Mesothelial cell of epicardium (in vitro differentiated cells): Measurements from ENCODE around the gene IGF2. TPM values are rescaled to one million over a fixed set of nuclear protein-coding genes. Genes with fewer than 3 reads are reported as not detected.

ENCODE experiments used
- DNase-seq, 2 experiments: peaks; one replicate each; pipeline ENCODE4 v3.0.0; 2021; ENCODE audit warnings: low spot score in 2 of 2; ENCODE audit not compliant: unreplicated experiment in 2 of 2
- H3K27ac Mint-ChIP-seq: 2 replicates; pipeline ENCODE4 v1.8.0; 2021; ENCODE audit warnings: mixed read lengths
- H3K27me3 Mint-ChIP-seq: 2 replicates; pipeline ENCODE4 v1.8.0; 2021; ENCODE audit warnings: low read depth, mixed read lengths
- H3K36me3 Mint-ChIP-seq: 2 replicates; pipeline ENCODE4 v1.8.0; 2021; ENCODE audit warnings: mixed read lengths
- H3K4me1 Mint-ChIP-seq: 2 replicates; pipeline ENCODE4 v1.8.0; 2021; ENCODE audit warnings: mixed read lengths
- H3K4me3 Mint-ChIP-seq: 2 replicates; pipeline ENCODE4 v1.8.0; 2021; ENCODE audit warnings: mild to moderate bottlenecking, moderate library complexity, mixed read lengths
- H3K9me3 Mint-ChIP-seq: 2 replicates; pipeline ENCODE4 v1.8.0; 2021; ENCODE audit warnings: mixed read lengths
- total RNA-seq: library from RNA; stranded (reverse); gene quantifications from 3 replicates; pipeline ENCODE4 v1.2.1, GENCODE V29; 2021
- TF ChIP-seq, protein P1 (sequence below): fragments of 200-600 bp; sonication (generic); IDR thresholded peaks from one replicate; pipeline ENCODE4 v1.5.0; 2021; ENCODE audit warnings: antibody characterized with exemption; ENCODE audit not compliant: unreplicated experiment

Gene IGF2
- total RNA-seq, 1 donor from 2014 or later = 3,009 TPM

DNA sequence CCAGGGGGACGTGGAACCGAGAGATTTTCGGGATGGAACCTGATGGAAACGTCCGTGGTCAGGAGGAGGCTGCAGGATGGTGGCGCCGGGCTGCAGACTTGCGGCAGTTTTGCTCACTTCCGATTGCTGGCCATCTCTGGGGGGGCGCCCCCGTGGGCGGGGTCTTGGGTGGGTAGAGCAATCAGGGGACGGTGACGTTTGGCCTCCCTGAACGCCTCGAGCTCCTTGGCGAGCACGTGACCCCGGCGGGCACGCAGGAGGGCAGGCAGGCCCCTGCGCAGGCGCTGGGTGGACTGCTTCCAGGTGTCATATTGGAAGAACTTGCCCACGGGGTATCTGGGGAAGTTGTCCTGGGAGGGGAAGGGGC is 6.3 kb downstream of the IGF2 start:
- peaks cover 5% of the 10 kb centered on the region for H3K36me3 Mint-ChIP-seq
- no peaks in the 10 kb centered on the region for H3K9me3 Mint-ChIP-seq
- H3K4me3 Mint-ChIP-seq = peak overlapping the region; percentile 46
- peak overlapping the region; percentile 21 for H3K27ac Mint-ChIP-seq
- TF ChIP-seq, protein P1, sequence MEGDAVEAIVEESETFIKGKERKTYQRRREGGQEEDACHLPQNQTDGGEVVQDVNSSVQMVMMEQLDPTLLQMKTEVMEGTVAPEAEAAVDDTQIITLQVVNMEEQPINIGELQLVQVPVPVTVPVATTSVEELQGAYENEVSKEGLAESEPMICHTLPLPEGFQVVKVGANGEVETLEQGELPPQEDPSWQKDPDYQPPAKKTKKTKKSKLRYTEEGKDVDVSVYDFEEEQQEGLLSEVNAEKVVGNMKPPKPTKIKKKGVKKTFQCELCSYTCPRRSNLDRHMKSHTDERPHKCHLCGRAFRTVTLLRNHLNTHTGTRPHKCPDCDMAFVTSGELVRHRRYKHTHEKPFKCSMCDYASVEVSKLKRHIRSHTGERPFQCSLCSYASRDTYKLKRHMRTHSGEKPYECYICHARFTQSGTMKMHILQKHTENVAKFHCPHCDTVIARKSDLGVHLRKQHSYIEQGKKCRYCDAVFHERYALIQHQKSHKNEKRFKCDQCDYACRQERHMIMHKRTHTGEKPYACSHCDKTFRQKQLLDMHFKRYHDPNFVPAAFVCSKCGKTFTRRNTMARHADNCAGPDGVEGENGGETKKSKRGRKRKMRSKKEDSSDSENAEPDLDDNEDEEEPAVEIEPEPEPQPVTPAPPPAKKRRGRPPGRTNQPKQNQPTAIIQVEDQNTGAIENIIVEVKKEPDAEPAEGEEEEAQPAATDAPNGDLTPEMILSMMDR = no peak
- peaks cover 25% of the 10 kb centered on the region for H3K4me1 Mint-ChIP-seq
- DNase-seq = no peak
- H3K27me3 Mint-ChIP-seq = peaks cover 63% of the 10 kb centered on the region

DNA sequence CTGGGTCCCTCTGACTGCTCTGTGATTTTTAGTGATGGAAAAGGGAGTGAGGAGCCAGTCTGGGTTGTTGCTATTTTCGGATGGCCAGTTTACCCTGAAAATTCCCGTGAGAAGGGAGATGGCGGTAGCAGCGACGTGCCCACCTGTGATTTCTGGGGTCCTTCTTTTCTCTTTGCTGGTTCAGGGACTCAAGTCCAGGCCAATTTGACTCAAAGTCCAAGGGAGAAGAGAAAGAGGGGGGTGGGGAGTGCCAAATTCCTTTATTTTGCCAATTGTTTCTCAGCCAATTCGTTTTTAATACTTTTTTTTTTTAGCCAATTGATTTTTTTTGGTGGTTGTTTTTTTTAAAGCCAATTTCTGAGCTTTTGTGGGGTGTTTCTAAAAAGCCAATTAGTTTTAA is 6.9 kb downstream of the IGF2 start:
- no peak for DNase-seq

DNA sequence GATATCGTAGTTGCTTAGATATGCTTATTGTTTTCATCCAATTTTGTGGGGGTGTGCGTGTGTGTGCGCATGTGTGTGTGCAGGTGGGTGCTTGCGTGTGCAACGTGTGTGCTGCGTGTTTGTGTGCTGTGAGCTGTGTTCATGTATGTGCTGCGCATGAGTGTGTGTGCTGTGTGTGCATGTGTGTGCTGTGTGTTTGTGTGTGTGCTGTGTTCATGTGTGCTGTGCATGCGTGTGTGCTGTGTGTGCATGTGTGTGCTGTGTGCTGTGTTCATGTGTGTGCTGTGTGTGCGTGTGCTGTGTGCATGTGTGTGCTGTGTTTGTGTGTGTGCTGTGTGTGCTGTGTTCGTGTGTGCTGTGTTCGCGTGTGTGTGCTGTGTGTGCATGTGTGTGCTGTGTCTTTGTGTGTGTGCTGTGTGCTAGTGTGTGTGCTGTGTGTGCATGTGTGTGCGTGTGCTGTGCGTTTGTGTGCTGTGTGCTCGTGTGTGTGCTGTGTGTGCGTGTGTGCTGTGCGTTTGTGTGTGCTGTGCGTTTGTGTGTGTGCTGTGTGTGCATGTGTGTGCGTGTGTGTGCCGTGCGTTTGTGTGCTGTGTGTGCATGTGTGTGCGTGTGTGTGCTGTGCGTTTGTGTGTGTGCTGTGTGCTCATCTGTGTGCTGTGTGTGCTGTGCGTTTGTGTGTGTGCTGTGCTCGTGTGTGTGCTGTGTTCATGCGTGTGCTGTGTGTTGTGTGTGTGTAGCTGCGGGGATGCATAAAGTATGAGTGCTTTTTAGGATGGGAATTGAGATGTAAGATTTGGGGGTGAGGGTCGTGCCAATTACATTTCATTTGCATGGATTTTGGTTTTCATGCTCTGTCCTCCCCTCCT is 7.6 kb downstream of the IGF2 start:
- DNase-seq = no peak
- H3K27me3 Mint-ChIP-seq = peaks cover 55% of the 10 kb centered on the region
- H3K4me3 Mint-ChIP-seq = peak overlapping the region; percentile 16
- peak overlapping the region; percentile 58 for H3K27ac Mint-ChIP-seq
- no peaks in the 10 kb centered on the region for H3K9me3 Mint-ChIP-seq
- TF ChIP-seq, protein P1 = no peak
- peaks cover 5% of the 10 kb centered on the region for H3K36me3 Mint-ChIP-seq
- H3K4me1 Mint-ChIP-seq = peaks cover 23% of the 10 kb centered on the region

More for the DNA sequence above, 6.9 kb downstream of the IGF2 start:
- H3K27ac Mint-ChIP-seq = peak overlapping the region; percentile 52
- peak overlapping the region; percentile 16 for H3K4me3 Mint-ChIP-seq
- peaks cover 23% of the 10 kb centered on the region for H3K4me1 Mint-ChIP-seq
- peaks cover 5% of the 10 kb centered on the region for H3K36me3 Mint-ChIP-seq
- H3K27me3 Mint-ChIP-seq = peaks cover 59% of the 10 kb centered on the region
- no peaks in the 10 kb centered on the region for H3K9me3 Mint-ChIP-seq
- TF ChIP-seq, protein P1 = no peak

DNA sequence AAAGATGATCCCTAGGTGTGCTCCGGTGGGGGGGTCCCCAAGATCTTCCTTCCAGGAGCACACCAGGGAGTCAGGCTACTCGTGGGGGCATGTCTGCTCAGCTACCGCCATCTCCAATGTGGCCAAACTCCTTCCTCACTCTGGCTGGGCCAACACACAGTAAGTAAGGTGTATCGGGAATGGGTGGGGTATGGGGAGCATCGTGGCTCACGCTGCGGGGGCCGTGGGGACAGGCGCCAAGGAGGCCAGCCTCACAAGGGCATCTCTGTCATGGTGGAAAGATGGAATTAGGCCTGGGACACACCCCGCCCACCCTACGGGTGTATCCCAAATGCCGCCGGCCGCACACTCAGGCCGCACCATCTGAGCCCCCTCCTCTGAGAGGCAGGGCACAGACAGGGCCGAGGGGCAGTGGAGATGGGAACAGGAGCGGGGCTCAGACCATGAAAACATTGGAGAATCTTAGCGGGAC is 8.3 kb downstream of the IGF2 start:
- Mint-ChIP-seq H3K4me1 (peaks cover 17% of the 10 kb centered on the region), H3K27me3 (peaks cover 48% of the 10 kb centered on the region), H3K27ac (peak overlapping the region; percentile 68), H3K36me3 (peaks cover 5% of the 10 kb centered on the region), H3K9me3 (no peaks in the 10 kb centered on the region), H3K4me3 (peak overlapping the region; percentile 1)
- DNase-seq = peak in 1 of 2 experiments; percentile 11
- TF ChIP-seq, protein P1 = no peak

DNA sequence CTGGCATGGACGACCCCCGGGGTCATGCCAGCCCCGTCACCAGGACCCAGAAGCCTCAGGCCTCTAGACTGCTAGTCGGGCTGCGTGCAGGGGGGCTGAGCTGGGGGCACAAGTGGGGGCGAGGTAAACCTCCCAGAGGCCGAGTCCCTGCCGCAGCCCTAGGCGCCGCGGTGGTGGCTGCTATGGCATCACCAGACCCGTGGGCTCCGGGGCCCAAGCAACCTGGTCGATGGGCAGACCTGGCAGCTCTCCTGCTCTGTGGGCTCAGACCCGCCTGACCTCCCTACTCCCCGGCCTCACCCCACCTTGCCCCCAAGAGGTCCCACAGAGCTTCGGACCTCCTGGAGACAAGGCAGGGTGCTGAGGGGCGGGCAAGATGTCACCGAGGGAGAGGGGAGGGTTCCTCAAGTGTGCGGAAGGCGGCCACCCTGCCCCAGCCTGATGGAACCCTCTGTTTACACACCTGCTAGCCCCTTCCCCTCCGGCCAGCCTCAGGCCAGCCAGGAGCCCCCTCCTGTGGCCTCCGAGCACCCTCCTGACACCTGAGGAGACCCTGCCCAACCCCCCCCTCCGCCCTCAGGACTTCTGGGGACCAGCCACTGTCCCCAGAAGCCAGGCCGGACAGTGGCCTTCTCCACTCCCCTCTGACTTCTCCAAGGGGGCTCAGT is 9.4 kb downstream of the IGF2 start:
- Mint-ChIP-seq H3K4me3 (no peak overlapping the region), H3K27me3 (peaks cover 38% of the 10 kb centered on the region), H3K4me1 (peaks cover 12% of the 10 kb centered on the region)

More for the DNA sequence above, 9.4 kb downstream of the IGF2 start:
- Mint-ChIP-seq H3K27ac (peak overlapping the region; percentile 69), H3K36me3 (peaks cover 5% of the 10 kb centered on the region), H3K9me3 (no peaks in the 10 kb centered on the region)
- TF ChIP-seq, protein P1 = no peak
- peak in 1 of 2 experiments; percentile 9 for DNase-seq
